GM12865 (cell line): ENCODE results near the gene PHKB.
"Not testable (repeated sequence)": the region's sequence is repeated elsewhere in the genome, so short reads cannot be mapped to it uniquely, and the experiment has no call there.

Experiments used
- DNase-seq: peaks from one replicate; pipeline ENCODE4 v3.0.0; 2010; ENCODE audit warnings: low read depth
- H3K4me3 ChIP-seq: 2 replicates; pipeline ENCODE4 v1.5.1; 2011; ENCODE audit warnings: mild to moderate bottlenecking, low read depth, low read length, control low read depth
- CTCF ChIP-seq: IDR thresholded peaks from 2 replicates; pipeline ENCODE4 v1.5.1; 2011; ENCODE audit warnings: low read length, control low read depth, low read depth, inconsistent platforms; ENCODE audit not compliant: insufficient read depth; ENCODE audit errors: missing control alignments

PHKB gene

DNA sequence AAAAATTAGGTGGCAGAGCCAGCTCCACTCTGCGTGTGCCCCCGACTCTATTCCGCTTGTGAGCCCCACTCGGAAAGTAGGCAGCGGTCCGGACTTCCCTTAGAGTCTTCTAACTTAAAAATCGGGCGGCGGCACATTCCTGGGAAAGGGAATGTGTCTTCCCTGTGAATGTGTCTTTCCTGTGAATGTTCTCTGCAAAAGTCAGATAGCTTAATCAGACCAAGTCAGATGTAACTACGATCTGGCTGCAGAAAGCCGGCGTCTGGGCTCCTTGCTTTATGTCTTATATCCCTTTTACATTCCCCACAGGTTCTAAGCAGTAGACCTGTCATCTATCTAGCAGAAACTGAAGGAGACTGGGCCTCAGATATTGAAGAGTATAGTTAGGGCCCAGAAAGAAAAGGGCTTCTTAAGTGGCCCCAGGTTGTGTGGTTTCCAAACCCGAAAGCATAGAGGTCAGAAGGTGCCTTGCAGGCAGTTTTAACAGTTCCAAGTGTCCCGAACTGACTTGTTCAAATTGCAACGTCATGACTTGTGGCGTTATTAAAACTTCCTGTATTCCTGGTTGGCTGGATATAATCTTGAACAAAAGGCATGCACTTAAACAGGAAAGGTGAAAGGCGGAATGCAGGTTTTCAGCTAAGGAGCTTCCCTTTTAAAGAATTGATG, 601 bp downstream of the PHKB start:
- no peak for TF ChIP-seq CTCF
- peak overlapping the region; percentile 93 for H3K4me3 ChIP-seq
- DNase-seq = peak; percentile 86

DNA sequence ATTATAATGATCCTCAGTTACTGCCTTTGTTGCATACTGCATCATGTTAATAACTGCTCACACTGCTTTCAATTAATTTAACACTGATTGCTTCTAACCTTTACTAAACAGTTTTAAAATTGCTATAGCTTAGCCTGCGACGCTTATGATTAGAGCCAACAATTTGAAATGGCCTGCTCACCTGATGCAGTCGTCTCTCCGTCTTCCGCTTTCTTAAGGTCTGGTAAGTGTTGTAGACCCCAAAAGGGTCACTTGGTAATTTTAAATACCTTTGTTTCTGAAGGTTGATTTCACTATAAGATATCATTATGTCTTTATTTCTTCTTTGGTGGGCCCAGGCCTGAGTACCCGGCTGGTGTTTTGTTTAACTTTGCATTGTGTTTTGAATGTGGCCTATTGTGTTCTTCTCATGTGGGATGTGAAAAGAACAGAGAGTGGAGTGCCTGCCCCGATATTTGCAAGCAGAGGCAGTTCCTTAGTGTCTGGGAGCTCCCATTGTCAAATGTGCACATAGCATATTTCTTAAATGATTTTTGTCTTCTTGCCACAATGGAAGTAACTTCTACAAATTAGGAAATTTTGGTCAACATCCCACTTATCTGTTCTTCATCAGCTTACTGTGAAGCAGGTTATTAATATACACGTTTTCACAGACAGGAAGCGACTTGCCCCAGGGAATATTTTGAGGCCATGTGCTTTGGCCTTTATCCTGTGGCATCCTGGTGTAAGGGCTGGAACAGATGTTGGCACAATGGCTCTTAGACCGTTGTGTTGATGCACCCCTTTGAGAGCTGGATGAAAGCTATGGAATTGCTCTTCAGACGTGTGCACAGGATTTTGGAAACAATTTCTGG, 2.9 kb downstream of the PHKB start:
- no peak for TF ChIP-seq CTCF
- H3K4me3 ChIP-seq = peak overlapping the region; percentile 93

DNA sequence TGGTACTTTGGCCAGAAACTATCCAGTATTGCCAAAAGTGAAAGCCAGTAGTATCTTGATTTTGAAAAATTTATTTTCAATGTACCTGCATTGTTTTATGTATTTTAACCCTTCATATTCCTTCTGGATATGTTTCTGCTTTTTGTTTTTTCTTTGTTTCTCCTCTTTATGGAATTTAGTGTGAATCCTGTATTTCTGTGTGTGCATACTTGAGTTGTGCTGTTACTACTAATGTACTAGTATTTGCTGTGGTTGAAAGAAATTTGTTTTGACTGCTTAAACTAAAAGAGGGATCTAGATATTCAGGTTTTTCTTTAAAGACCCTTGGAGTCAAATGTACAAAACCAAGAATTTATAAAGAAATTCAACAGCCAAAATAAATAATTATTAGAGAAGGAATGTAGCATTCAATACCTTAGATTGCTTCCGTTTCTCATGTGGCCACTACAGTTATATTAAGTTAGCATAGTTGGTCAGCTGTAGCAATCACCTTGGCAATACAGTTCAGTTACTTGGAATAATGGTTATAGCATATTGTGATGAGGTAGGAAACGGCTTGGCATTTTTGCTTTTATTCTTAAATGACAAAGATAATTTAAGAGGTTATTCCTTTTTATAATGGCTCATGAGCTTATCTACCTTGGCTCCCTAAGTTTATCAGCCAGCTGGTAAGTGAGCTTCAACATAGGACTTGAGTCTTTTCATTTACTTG, 4.9 kb downstream of the PHKB start:
- no peak overlapping the region for H3K4me3 ChIP-seq
- TF ChIP-seq CTCF = no peak

More for the DNA sequence above, 2.9 kb downstream of the PHKB start:
- peak; percentile 33 for DNase-seq

GRCh38 chr16:47467501-47467900, 6.4 kb downstream of the PHKB start:
- TF ChIP-seq CTCF = no peak
- no peak for DNase-seq

More for the DNA sequence above, 4.9 kb downstream of the PHKB start:
- DNase-seq = no peak

DNA sequence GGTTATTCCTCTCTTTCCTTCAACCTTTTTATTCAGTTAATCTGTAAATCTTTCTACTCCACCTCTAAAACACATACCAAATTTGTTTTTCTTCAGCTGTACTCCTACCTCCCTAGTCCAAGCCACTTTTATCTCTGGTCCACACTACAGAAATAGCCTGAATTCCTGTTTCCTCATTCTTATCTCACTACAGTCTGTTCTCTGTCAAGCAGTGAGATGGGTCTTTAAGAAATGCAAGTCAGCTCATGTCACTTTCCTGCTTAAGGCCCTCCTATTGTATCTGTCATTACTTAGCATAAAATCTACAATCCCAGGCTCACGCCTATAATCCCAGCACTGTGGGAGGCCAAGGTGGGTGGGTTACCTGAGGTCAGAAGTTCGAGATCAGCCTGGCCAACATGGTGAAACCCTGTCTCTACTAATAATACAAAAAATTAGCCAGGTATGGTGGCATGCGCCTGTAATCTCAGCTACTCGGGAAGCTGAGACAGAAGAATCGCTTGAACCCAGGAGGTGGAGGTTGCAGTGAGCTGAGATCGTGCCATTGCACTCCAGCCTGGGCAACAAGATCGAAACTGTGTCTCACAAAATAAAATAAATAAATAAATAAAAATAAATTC, 7.0 kb downstream of the PHKB start:
- not testable (repeated sequence) for DNase-seq, H3K4me3 ChIP-seq

More at GRCh38 chr16:47467501-47467900, 6.4 kb downstream of the PHKB start:
- no peak overlapping the region for H3K4me3 ChIP-seq

GRCh38 chr16:47469227-47469626, 8.1 kb downstream of the PHKB start:
- no peak for DNase-seq

More at GRCh38 chr16:47469227-47469626, 8.1 kb downstream of the PHKB start:
- TF ChIP-seq CTCF = no peak
- no peak overlapping the region for H3K4me3 ChIP-seq
